Endothelial cell of umbilical vein (primary cell): ENCODE results near the gene TRMO. TPM values are rescaled to one million over a fixed set of nuclear protein-coding genes. Genes with fewer than 3 reads are reported as not detected.

ENCODE experiments used
- BruUV-seq: library from RNA; stranded (reverse); fragments of 400-500 nt; replicated peaks from 2 replicates; lab custom pipeline; 2021; lab: Mats Ljungman, UMichigan
- CTCF ChIA-PET: fragments of 300-600, 350-600 bp; sonication (Branson Sonifier 250); formaldehyde crosslinking; loops from one replicate; lab custom pipeline; 2021; ENCODE audit warnings: antibody characterized with exemption, inconsistent platforms; lab: Charles Lee
- POLR2A ChIA-PET: fragments of 300-600, 350-600 bp; sonication (Branson Sonifier 250); formaldehyde crosslinking; loops from one replicate; lab custom pipeline; 2021; ENCODE audit warnings: antibody characterized with exemption, inconsistent platforms; lab: Charles Lee
- DNase-seq: peaks from one replicate; pipeline ENCODE4 v3.0.0-alpha.2; 2011; ENCODE audit warnings: low read depth, low spot score
- FAIRE-seq: peaks from 2 replicates; lab custom pipeline; 2011; peaks lifted over from hg19 to GRCh38; lab: Jason Lieb, UNC
- H2AFZ ChIP-seq: 2 replicates; pipeline ENCODE4 v1.6.0; 2012; ENCODE audit warnings: low read depth, low read length, control low read depth, inconsistent platforms
- H3K27ac ChIP-seq: 2 replicates; pipeline ENCODE4 v1.5.1; 2011; ENCODE audit warnings: low read depth, mild to moderate bottlenecking, control low read depth, low read length, moderate library complexity; ENCODE audit not compliant: insufficient read depth
- H3K27me3 ChIP-seq, 2 experiments: 2 replicates each; pipeline versions ENCODE4 v1.6.0 to v1.6.1; 2011; ENCODE audit warnings: low read length in 2 of 2, mixed read lengths in 1 of 2; ENCODE audit not compliant: control insufficient read depth in 2 of 2, insufficient read depth in 2 of 2
- H3K36me3 ChIP-seq, 2 experiments: 2 replicates in 1 of 2; 3 replicates in 1 of 2; pipeline ENCODE4 v1.5.1; 2011; ENCODE audit warnings: low read length in 2 of 2, mild to moderate bottlenecking in 1 of 2, moderate library complexity in 1 of 2; ENCODE audit not compliant: control insufficient read depth in 2 of 2, insufficient read depth in 2 of 2; ENCODE audit errors: extremely low read depth in 1 of 2
- H3K4me1 ChIP-seq: 3 replicates; pipeline ENCODE4 v1.5.1; 2011; ENCODE audit warnings: mild to moderate bottlenecking, low read length; ENCODE audit not compliant: control insufficient read depth, insufficient read depth; ENCODE audit errors: extremely low read depth
- H3K4me2 ChIP-seq: 2 replicates; pipeline ENCODE4 v1.6.1; 2011; ENCODE audit warnings: low read length, control low read depth, mixed read lengths; ENCODE audit not compliant: insufficient read depth
- H3K4me3 ChIP-seq, 3 experiments: fragments of 200-600 bp in 1 of 3; sonication (generic), shearing (Covaris generic) in 1 of 3; replicated peaks in 1 of 3; 2 replicates each; pipeline ENCODE4 v1.5.1; 2011 to 2016; ENCODE audit warnings: control low read depth in 3 of 3, low read length in 3 of 3, mild to moderate bottlenecking in 2 of 3, inconsistent platforms in 1 of 3, low read depth in 1 of 3, moderate library complexity in 1 of 3; ENCODE audit not compliant: insufficient read depth in 1 of 3
- H3K79me2 ChIP-seq: 2 replicates; pipeline ENCODE4 v1.6.0; 2012; ENCODE audit warnings: low read length, inconsistent platforms; ENCODE audit not compliant: control insufficient read depth, insufficient read depth
- H3K9ac ChIP-seq: replicated peaks from 2 replicates; pipeline ENCODE3; 2011; ENCODE audit warnings: low read length, control low read depth; ENCODE audit not compliant: insufficient read depth; ENCODE audit errors: extremely low read depth
- H3K9me1 ChIP-seq: replicated peaks from 3 replicates; pipeline ENCODE4 v1.6.0; 2011; ENCODE audit warnings: mild to moderate bottlenecking, low read length; ENCODE audit not compliant: control insufficient read depth, insufficient read depth; ENCODE audit errors: extremely low read depth
- H3K9me3 ChIP-seq: replicated peaks from 2 replicates; pipeline ENCODE4 v1.5.1; 2012; ENCODE audit warnings: low read length, inconsistent platforms; ENCODE audit not compliant: control insufficient read depth, insufficient read depth
- H4K20me1 ChIP-seq: replicated peaks from 2 replicates; pipeline ENCODE3; 2011; ENCODE audit warnings: mild to moderate bottlenecking, low read length; ENCODE audit not compliant: control insufficient read depth, insufficient read depth; ENCODE audit errors: extremely low read depth
- EZH2 ChIP-seq: IDR thresholded peaks from 2 replicates; pipeline ENCODE4 v1.6.1; 2012; ENCODE audit warnings: borderline replicate concordance, low read depth, mild to moderate bottlenecking, moderate library complexity, low read length, inconsistent platforms; ENCODE audit not compliant: severe bottlenecking
- FOS ChIP-seq: IDR thresholded peaks from 2 replicates; pipeline ENCODE4 v1.6.1; 2011; ENCODE audit warnings: mild to moderate bottlenecking, low read length, moderate library complexity, borderline replicate concordance; ENCODE audit not compliant: insufficient read depth
- GATA2 ChIP-seq: IDR thresholded peaks from 2 replicates; pipeline ENCODE4 v1.7.0; 2011; ENCODE audit warnings: low read depth, mild to moderate bottlenecking, moderate library complexity, mixed read lengths, low read length; ENCODE audit not compliant: insufficient read length, insufficient read depth
- JUN ChIP-seq: IDR thresholded peaks from 2 replicates; pipeline ENCODE4 v1.6.1; 2011; ENCODE audit warnings: borderline replicate concordance, low read depth; ENCODE audit not compliant: insufficient read length, insufficient read depth
- MYC ChIP-seq: IDR thresholded peaks from one replicate; pipeline ENCODE4 v1.6.1; 2011; ENCODE audit warnings: mild to moderate bottlenecking, low read depth, low read length
- POLR2A ChIP-seq: IDR thresholded peaks from 2 replicates; pipeline ENCODE4 v1.6.1; 2012; ENCODE audit warnings: low read depth, mild to moderate bottlenecking, control low read depth, low read length
- POLR2AphosphoS5 ChIP-seq: IDR thresholded peaks from 2 replicates; pipeline ENCODE4 v1.6.1; 2012; ENCODE audit warnings: low read depth, mild to moderate bottlenecking, control low read depth, low read length, moderate library complexity; ENCODE audit not compliant: insufficient read depth
- dilution Hi-C: fragments of 300-500 bp; cut with MboI; formaldehyde crosslinking; loops from one replicate; pipeline ENCODE4 v1.15.0; 2019; ENCODE audit warnings: low sequenced_read_pairs; ENCODE audit not compliant: extremely low pct_ligation_motif_present
- intact Hi-C: fragments of 100-400 bp; cut with micrococcal nuclease; formaldehyde crosslinking; loops from one replicate; pipeline ENCODE4 v1.10.0; 2022
- polyA plus RNA-seq, 4 experiments: library from polyadenylated mRNA; depleted of rRNA in 3 of 4; stranded (reverse) in 3 of 4; unstranded in 1 of 4; fragments of >200 nt; gene quantifications; 2 replicates each; pipeline versions ENCODE4 v1.2.1 to v1.2.3, GENCODE V29; 2011 to 2012; ENCODE audit warnings: missing spikeins in 1 of 4
- total RNA-seq: library from RNA; stranded (reverse); gene quantifications from 2 replicates; pipeline ENCODE4 v1.2.3, GENCODE V29; 2021
- TF ChIP-seq, protein P1 (sequence below), 2 donors: IDR thresholded peaks; 1 replicate in 1 of 2; 2 replicates in 1 of 2; pipeline ENCODE4 v1.5.1; 2011; ENCODE audit warnings: low read length in 2 of 2, mild to moderate bottlenecking in 2 of 2, moderate library complexity in 2 of 2, control low read depth in 1 of 2, inconsistent platforms in 1 of 2, low read depth in 1 of 2; ENCODE audit not compliant: insufficient read depth in 1 of 2; ENCODE audit errors: extremely low read depth in 1 of 2
- TF ChIP-seq, protein P2 (sequence below): IDR thresholded peaks from 2 replicates; pipeline ENCODE4 v1.6.1; 2011; ENCODE audit not compliant: insufficient read depth, insufficient read length

TRMO gene
- total and polyA plus RNA-seq, 2 donors (not counting 3 experiments of a cell fraction or from before 2014, with no cell fraction given): 10.1 to 11.9 TPM

GRCh38 chr9:97956331-97956730, 34.0 kb upstream of the TRMO start:
- no peaks in the 10 kb centered on the region for H3K9me1 ChIP-seq
- FAIRE-seq: peak; percentile 26
- TF ChIP-seq JUN (no peak), GATA2 (no peak), MYC (no peak), POLR2AphosphoS5 (no peak), POLR2A (no peak), FOS (no peak), EZH2 (no peak)
- TF ChIP-seq, protein P1, sequence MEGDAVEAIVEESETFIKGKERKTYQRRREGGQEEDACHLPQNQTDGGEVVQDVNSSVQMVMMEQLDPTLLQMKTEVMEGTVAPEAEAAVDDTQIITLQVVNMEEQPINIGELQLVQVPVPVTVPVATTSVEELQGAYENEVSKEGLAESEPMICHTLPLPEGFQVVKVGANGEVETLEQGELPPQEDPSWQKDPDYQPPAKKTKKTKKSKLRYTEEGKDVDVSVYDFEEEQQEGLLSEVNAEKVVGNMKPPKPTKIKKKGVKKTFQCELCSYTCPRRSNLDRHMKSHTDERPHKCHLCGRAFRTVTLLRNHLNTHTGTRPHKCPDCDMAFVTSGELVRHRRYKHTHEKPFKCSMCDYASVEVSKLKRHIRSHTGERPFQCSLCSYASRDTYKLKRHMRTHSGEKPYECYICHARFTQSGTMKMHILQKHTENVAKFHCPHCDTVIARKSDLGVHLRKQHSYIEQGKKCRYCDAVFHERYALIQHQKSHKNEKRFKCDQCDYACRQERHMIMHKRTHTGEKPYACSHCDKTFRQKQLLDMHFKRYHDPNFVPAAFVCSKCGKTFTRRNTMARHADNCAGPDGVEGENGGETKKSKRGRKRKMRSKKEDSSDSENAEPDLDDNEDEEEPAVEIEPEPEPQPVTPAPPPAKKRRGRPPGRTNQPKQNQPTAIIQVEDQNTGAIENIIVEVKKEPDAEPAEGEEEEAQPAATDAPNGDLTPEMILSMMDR (IDR thresholded peaks at IDR 0.05; ENCODE audit: extremely low read depth in 1 of 2, insufficient read depth in 1 of 2, low read depth in 1 of 2, low read length in 2 of 2): no peak
- TF ChIP-seq, protein P2, sequence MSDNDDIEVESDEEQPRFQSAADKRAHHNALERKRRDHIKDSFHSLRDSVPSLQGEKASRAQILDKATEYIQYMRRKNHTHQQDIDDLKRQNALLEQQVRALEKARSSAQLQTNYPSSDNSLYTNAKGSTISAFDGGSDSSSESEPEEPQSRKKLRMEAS: no peak
- no peaks in the 10 kb centered on the region for H3K36me3 ChIP-seq
- H3K4me2 ChIP-seq: no peak overlapping the region
- ChIA-PET POLR2A (no interaction called here), CTCF (interaction anchor here (1.2 kb wide), 1 partner anchor 34 kb away, joined by 3 read pairs; the partner anchor contains the start of gene TRMO)
- no peaks in the 10 kb centered on the region for H3K79me2 ChIP-seq
- BruUV-seq: no TSS peak
- H3K4me3 ChIP-seq: no peak overlapping the region
- no peak for DNase-seq
- no peak overlapping the region for H3K27ac ChIP-seq
- dilution Hi-C loops: no loop called here
- H3K4me1 ChIP-seq: no peaks in the 10 kb centered on the region
- H3K9ac ChIP-seq: no peak overlapping the region
- no peaks in the 10 kb centered on the region for H3K9me3 ChIP-seq
- no peak overlapping the region for H2AFZ ChIP-seq
- peaks cover 2 to 3% of the 10 kb centered on the region in 2 experiments for H3K27me3 ChIP-seq
- no peaks in the 10 kb centered on the region for H4K20me1 ChIP-seq
- intact Hi-C loops: no loop called here
